GM18907 (cell line): ENCODE data around the gene OBSCN.

Experiments
- ATAC-seq: cut with Tn5 transposase; IDR thresholded peaks from one replicate; pipeline ENCODE4 v1.9.1; 2021; ENCODE audit warnings: mild to moderate bottlenecking, moderate library complexity; ENCODE audit not compliant: unreplicated experiment

OBSCN gene

GRCh38 chr1:228374711-228375577 is 167.1 kb downstream of the OBSCN start:
- no peak for ATAC-seq

GRCh38 chr1:228375578-228376261 is 167.9 kb downstream of the OBSCN start:
- ATAC-seq, result no peak

DNA sequence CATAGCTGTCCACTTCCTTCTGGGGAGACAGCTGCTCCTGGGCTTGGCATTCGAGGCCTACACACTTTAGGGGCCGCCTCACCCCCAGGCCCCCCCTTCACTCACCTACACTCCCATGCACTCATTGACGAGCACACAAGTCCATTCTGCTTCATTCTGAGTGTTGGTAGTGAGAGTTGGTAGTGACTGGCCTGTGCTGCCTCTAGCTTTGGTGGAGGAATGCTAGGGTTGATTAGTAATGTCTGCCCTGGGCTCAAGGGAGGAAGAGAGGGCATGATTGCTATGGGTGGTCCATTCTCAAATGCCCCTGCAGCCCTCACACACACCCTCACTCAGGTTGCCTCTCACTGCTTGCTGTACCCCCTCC is 168.4 kb downstream of the OBSCN start:
- ATAC-seq, result no peak

DNA sequence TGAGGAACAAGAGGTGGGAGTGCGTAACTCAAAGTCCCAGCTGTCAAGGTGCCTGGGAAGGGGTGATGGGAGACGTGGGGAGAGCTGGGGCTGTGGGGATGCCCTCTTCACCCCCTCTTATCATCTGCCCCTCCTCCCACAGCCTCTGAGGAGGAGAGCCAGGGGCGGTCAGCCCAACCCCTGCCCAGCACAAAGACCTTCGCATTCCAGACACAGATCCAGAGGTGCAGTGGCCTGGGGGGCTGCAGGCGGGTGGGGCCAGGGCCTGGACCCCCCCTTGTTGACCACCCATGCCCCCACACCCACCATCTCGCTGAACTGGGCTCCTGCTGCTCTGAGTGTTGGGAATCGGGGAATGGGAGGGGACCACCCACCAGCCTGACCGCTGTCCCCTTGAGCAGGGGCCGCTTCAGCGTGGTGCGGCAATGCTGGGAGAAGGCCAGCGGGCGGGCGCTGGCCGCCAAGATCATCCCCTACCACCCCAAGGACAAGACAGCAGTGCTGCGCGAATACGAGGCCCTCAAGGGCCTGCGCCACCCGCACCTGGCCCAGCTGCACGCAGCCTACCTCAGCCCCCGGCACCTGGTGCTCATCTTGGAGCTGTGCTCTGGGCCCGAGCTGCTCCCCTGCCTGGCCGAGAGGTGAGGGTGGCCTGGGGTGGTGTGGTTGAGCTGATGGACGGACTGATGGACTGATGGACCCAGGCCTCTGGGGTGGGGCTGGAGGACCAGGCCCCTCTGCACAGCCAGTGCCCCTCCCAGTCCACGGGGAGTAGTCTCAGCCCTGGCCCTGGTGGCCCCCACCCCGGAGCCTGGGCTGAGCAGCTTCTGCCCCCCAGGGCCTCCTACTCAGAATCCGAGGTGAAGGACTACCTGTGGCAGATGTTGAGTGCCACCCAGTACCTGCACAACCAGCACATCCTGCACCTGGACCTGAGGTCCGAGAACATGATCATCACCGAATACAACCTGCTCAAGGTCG is 169.1 kb downstream of the OBSCN start:
- no peak for ATAC-seq

DNA sequence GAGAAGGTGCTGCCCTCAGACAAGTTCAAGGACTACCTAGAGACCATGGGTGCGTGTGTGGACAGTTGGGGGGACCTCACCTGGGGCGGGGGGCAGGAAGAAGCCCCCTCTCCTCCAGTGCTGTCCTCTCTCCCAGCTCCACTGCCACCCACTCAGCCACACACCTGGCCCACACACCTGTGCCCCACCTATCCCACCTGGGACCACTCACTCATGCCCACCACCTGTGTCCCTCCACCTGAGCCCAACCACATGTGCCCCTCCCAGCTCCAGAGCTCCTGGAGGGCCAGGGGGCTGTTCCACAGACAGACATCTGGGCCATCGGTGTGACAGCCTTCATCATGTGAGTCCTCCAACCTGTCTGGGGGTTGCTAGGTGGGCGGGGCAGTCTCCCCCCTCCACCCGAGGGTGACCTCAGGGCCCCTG is 169.8 kb downstream of the OBSCN start:
- ATAC-seq, result no peak

DNA sequence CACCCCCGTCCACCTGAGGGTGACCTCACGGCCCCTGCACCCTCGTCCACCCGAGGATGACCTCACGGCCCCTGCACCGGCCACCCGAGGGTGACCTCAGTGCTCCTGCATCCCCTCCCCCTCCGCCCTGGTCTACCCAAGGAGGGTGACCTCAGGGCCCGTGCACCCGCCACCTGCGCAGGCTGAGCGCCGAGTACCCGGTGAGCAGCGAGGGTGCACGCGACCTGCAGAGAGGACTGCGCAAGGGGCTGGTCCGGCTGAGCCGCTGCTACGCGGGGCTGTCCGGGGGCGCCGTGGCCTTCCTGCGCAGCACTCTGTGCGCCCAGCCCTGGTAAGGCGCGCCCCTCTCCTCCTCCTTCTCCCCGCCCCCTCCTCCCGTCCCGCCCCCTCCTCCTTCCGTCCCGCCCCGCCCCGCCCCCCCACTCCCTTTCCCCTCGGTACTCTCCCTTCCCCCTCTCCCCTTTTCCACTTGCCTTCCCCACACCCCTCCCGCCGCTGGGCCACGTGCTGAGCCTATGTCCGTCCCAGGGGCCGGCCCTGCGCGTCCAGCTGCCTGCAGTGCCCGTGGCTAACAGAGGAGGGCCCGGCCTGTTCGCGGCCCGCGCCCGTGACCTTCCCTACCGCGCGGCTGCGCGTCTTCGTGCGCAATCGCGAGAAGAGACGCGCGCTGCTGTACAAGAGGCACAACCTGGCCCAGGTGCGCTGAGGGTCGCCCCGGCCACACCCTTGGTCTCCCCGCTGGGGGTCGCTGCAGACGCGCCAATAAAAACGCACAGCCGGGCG is 170.4 kb downstream of the OBSCN start:
- no peak for ATAC-seq

DNA sequence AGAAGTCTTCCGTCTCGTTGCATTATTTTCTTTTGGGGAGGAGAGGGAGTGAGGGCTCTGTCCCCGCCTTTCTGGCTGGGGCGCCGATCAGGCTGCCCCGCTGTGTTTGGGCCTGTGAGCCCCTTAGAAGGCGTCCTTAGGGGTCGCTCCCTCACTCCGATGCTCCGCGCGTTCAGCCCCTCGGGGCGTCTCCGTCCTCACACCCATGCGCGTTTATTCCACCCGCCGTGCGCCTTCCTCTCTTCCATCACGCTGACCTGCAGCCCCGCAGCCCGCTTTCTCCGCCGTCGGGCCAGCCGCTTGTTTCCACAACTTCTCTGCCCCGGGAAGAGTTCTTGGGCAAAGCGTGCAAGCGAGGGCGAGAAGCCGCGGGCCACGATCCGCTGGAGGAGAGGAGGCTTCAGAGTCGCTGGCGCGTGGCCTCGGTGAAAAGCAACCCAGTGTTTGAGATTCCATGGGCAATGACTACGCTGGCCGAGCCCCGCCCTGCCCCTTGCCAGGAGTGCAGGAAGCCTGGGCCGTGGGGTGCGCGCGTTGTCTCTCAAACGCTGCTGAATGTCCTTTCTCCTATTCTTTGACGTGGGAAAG is 171.1 kb downstream of the OBSCN start:
- ATAC-seq, result no peak

DNA sequence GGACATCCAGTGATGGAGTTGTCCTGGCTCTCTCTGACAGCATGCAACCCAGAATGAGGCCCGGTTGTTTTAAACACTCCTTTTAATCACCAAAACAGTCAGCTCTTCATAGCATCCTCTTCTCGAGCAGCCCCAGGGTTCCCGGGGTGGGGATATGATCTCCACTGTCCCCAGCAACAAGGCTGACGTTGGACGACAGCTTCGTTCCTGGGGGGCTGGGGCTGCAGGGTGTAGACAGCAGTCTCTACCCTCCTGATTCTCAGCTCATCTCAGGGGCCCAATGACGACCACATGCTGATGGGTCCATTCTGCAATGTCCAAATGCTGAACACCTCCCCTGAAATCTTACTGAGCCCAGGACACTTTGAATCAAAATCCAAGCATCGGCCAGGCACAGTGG is 171.8 kb downstream of the OBSCN start:
- ATAC-seq, result no peak

GRCh38 chr1:228381356-228381755 is 173.5 kb downstream of the OBSCN start:
- no peak for ATAC-seq

GRCh38 chr1:228383773-228384172 is 175.9 kb downstream of the OBSCN start:
- no peak for ATAC-seq

- ATAC-seq, result no peak
These were observed 177.4 kb downstream of the OBSCN start for GRCh38 chr1:228385232-228385631.

GRCh38 chr1:228387321-228387720 is 179.5 kb downstream of the OBSCN start:
- no peak for ATAC-seq

DNA sequence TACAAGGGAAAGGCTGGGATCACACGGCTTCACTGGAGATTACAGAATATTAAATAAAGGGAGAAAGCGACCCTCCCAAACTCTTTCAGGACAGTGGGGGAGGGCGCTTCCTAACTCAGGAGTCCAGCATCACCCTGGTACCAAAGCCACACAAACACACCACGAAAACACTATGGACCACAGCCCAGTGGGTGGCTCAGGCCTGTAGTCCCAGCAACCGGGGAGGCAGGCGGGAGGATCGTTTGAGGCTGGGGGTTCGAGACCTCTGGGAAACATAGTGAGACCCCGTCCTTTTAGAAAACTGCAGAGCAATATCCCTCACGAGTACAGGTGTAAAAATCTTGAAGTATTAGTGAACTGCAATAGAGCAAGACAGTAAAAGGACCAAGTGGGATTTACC is 182.8 kb downstream of the OBSCN start:
- ATAC-seq, result no peak

- no peak for ATAC-seq
These were observed 183.7 kb downstream of the OBSCN start for GRCh38 chr1:228391411-228392020.

DNA sequence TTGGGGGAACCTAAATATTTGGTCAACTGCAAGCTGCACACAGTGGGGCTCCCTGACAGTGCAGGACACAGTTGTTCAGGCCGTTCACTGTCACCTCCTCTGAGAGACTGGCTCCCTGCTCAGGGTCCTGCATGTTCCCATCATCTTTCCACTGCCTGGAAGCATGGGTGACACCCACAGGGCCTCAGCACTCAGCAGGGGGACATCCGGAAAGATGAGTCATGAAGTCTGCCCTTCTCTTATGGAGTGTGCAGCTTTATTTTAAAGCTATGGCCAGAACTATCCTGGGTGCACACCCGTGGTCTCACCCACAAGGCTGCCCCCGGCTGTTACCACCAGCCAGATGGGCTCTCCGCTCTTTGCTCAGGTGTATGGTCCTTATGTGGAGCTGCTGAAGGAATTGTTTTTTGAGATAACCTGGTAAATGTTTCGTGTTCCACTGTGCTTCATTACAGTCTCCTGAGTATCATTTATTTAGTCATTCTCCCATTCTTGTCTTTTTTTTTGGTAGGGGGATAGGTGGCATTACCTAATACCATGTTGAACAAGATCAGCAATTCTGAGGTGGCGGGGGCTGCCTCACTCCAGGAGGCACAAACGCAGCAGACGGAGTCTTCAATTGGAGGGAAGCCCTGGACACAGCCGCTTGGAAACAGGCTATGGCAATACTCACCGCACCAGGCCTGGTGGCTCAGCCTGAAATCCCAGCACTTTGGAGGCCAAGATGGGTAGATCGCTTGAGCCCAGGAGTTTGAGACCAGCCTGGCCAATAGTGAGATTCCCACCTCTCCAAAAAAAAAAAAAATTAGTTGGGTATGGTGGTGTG is 184.5 kb downstream of the OBSCN start:
- ATAC-seq, result no peak

GRCh38 chr1:228393268-228393701 is 185.4 kb downstream of the OBSCN start:
- ATAC-seq, result no peak

GRCh38 chr1:228393811-228394570 is 186.1 kb downstream of the OBSCN start:
- no peak for ATAC-seq
